T47D (cell line): Measurements from ENCODE around the gene PRUNE2.
"Not testable (repeated sequence)": the region's sequence is repeated elsewhere in the genome, so short reads cannot be mapped to it uniquely, and the experiment has no call there.

ENCODE experiments used
- DNase-seq, 2 experiments: peaks; one replicate each; pipeline versions ENCODE4 v3.0.0 to v3.0.0-alpha.2; 2011 to 2012; ENCODE audit warnings: low read depth in 1 of 2, low spot score in 1 of 2
- JUND ChIP-seq: IDR thresholded peaks from 2 replicates; pipeline ENCODE4 v1.6.1; 2012; ENCODE audit warnings: low read depth
- in situ Hi-C: cut with HindIII; loops from 2 replicates; pipeline ENCODE4 v1.10.0; 2016; ENCODE audit warnings: low sequenced_read_pairs, low pct_unique_long_range_greater_than_20kb

PRUNE2 gene

GRCh38 chr9:76608575-76609273 is 297.2 kb downstream of the PRUNE2 start:
- no peak for TF ChIP-seq JUND
- DNase-seq, result no peak
- in situ Hi-C loops, result no loop called here

GRCh38 chr9:76607730-76608436 is 298.0 kb downstream of the PRUNE2 start:
- in situ Hi-C loops, result no loop called here
- no peak for TF ChIP-seq JUND
- no peak for DNase-seq

GRCh38 chr9:76605321-76605900 is 300.5 kb downstream of the PRUNE2 start:
- in situ Hi-C loops, result no loop called here
- no peak for TF ChIP-seq JUND
- no peak for DNase-seq

- no peak for TF ChIP-seq JUND
Measured at GRCh38 chr9:76603931-76604570, 301.9 kb downstream of the PRUNE2 start.

GRCh38 chr9:76603448-76603895 is 302.4 kb downstream of the PRUNE2 start:
- no peak for DNase-seq
- no peak for TF ChIP-seq JUND
- in situ Hi-C loops, result no loop called here

More at GRCh38 chr9:76603931-76604570, 301.9 kb downstream of the PRUNE2 start:
- in situ Hi-C loops, result no loop called here
- DNase-seq, result no peak

- TF ChIP-seq JUND, result no peak
- DNase-seq, result no peak
- in situ Hi-C loops, result no loop called here
Measured at GRCh38 chr9:76602199-76602598, 303.7 kb downstream of the PRUNE2 start.

- in situ Hi-C loops, result no loop called here
- no peak for DNase-seq
Measured at GRCh38 chr9:76600007-76600615, 305.8 kb downstream of the PRUNE2 start.

GRCh38 chr9:76598981-76599380 is 306.9 kb downstream of the PRUNE2 start:
- no peak for TF ChIP-seq JUND
- no peak for DNase-seq
- in situ Hi-C loops, result no loop called here

More at GRCh38 chr9:76600007-76600615, 305.8 kb downstream of the PRUNE2 start:
- TF ChIP-seq JUND, result no peak

- TF ChIP-seq JUND, result no peak
- in situ Hi-C loops, result no loop called here
- no peak for DNase-seq
Measured at GRCh38 chr9:76595645-76596044, 310.3 kb downstream of the PRUNE2 start.

GRCh38 chr9:76594764-76595424 is 311.0 kb downstream of the PRUNE2 start:
- no peak for DNase-seq
- in situ Hi-C loops, result no loop called here
- no peak for TF ChIP-seq JUND

- in situ Hi-C loops, DNase-seq: not testable (repeated sequence)
Measured at GRCh38 chr9:76593961-76594735, 311.8 kb downstream of the PRUNE2 start.
